OCI-LY7 (cell line): ENCODE results near the gene RAD51B.

Source experiments
- CTCF ChIP-seq: fragments of 200-600 bp; sonication (generic); conservative IDR thresholded peaks from 2 replicates; pipeline ENCODE4 v1.5.1; 2014; ENCODE audit warnings: mild to moderate bottlenecking, antibody characterized with exemption, low read length, moderate library complexity, mixed read lengths
- EZH2phosphoT487 ChIP-seq: fragments of 200-600 bp; sonication (generic); IDR thresholded peaks from 2 replicates; pipeline ENCODE4 v1.6.1; 2018; ENCODE audit warnings: low read depth, borderline replicate concordance, mild to moderate bottlenecking, mixed run types, antibody characterized with exemption, low read length, moderate library complexity, mixed read lengths

GRCh38 chr14:67908052-67908754 is 88.6 kb downstream of the RAD51B start:
- TF ChIP-seq CTCF (no peak), EZH2phosphoT487 (no peak)
